Measurements from ENCODE around the gene GRM5.

DNA sequence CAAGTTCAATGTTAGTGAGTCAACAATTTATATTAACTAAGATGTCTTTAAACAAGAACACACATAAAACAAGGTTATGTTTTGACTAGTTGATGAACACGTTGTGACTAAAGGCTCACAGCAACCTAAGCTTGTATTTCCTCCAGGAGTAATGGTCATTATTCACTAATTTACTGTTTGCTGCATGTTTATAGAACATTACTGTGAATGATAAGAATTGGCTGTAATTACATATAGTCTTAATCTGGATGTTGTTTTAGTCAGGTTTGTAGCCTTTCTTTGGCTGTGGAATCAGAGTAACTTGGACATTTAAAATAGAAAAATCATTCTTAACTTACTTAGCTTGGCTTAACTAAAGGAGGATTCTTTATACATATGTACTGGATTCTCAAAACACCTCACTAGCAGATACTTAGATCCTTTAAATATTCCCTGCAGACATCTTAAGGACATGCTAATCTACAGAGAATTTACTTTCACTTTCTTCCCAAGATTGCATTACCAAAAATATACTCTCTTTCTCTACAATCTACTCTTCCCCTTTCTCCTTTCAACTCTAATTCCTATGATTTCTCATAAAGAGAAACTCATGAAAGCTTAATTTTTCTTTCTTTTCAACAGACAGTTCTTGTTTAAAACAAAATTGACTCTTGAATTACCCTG, 408.6 kb downstream of the GRM5 start:
- TF ChIP-seq, protein P1, sequence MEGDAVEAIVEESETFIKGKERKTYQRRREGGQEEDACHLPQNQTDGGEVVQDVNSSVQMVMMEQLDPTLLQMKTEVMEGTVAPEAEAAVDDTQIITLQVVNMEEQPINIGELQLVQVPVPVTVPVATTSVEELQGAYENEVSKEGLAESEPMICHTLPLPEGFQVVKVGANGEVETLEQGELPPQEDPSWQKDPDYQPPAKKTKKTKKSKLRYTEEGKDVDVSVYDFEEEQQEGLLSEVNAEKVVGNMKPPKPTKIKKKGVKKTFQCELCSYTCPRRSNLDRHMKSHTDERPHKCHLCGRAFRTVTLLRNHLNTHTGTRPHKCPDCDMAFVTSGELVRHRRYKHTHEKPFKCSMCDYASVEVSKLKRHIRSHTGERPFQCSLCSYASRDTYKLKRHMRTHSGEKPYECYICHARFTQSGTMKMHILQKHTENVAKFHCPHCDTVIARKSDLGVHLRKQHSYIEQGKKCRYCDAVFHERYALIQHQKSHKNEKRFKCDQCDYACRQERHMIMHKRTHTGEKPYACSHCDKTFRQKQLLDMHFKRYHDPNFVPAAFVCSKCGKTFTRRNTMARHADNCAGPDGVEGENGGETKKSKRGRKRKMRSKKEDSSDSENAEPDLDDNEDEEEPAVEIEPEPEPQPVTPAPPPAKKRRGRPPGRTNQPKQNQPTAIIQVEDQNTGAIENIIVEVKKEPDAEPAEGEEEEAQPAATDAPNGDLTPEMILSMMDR (IDR thresholded peaks at IDR 0.05) = no peak
- TF ChIP-seq, protein P2, sequence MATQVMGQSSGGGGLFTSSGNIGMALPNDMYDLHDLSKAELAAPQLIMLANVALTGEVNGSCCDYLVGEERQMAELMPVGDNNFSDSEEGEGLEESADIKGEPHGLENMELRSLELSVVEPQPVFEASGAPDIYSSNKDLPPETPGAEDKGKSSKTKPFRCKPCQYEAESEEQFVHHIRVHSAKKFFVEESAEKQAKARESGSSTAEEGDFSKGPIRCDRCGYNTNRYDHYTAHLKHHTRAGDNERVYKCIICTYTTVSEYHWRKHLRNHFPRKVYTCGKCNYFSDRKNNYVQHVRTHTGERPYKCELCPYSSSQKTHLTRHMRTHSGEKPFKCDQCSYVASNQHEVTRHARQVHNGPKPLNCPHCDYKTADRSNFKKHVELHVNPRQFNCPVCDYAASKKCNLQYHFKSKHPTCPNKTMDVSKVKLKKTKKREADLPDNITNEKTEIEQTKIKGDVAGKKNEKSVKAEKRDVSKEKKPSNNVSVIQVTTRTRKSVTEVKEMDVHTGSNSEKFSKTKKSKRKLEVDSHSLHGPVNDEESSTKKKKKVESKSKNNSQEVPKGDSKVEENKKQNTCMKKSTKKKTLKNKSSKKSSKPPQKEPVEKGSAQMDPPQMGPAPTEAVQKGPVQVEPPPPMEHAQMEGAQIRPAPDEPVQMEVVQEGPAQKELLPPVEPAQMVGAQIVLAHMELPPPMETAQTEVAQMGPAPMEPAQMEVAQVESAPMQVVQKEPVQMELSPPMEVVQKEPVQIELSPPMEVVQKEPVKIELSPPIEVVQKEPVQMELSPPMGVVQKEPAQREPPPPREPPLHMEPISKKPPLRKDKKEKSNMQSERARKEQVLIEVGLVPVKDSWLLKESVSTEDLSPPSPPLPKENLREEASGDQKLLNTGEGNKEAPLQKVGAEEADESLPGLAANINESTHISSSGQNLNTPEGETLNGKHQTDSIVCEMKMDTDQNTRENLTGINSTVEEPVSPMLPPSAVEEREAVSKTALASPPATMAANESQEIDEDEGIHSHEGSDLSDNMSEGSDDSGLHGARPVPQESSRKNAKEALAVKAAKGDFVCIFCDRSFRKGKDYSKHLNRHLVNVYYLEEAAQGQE (IDR thresholded peaks at IDR 0.05; ENCODE audit: insufficient read depth in 1 of 2, low read depth in 2 of 2, low read length in 1 of 2) = no peak
- TF ChIP-seq POLR2AphosphoS5 (IDR thresholded peaks at IDR 0.05; ENCODE audit: low read depth, low read length) (no peak), SIN3A (IDR thresholded peaks at IDR 0.05; ENCODE audit: borderline replicate concordance, insufficient read depth, low read depth, low read length) (no peak), TCF7L2 (IDR thresholded peaks at IDR 0.05; ENCODE audit: low read depth, low read length) (no peak)

Data from Panc1 (cell line).